ENCODE data around the gene IP6K1.
"Not testable (repeated sequence)": the region's sequence is repeated elsewhere in the genome, so short reads cannot be mapped to it uniquely, and the experiment has no call there.

IP6K1 gene

GRCh38 chr3:49706456-49707112 lies 79.8 kb downstream of the IP6K1 start:
- DNase-seq: no peak

- DNase-seq: no peak
Observed at GRCh38 chr3:49705390-49705960, 80.9 kb downstream of the IP6K1 start.

GRCh38 chr3:49704629-49705028 lies 81.7 kb downstream of the IP6K1 start:
- no peak for DNase-seq

- DNase-seq: no peak
Observed at GRCh38 chr3:49703956-49704355, 82.4 kb downstream of the IP6K1 start.

GRCh38 chr3:49703443-49703927 lies 82.9 kb downstream of the IP6K1 start:
- peak; percentile 69 for DNase-seq

- no peak for DNase-seq
Observed at GRCh38 chr3:49702672-49703071, 83.7 kb downstream of the IP6K1 start.

GRCh38 chr3:49701388-49702077 lies 84.8 kb downstream of the IP6K1 start:
- no peak for DNase-seq

GRCh38 chr3:49700453-49701128 lies 85.8 kb downstream of the IP6K1 start:
- DNase-seq: no peak

GRCh38 chr3:49700014-49700413 lies 86.3 kb downstream of the IP6K1 start:
- no peak for DNase-seq

- no peak for DNase-seq
Observed at GRCh38 chr3:49699281-49699979, 86.9 kb downstream of the IP6K1 start.

GRCh38 chr3:49695350-49696015 lies 90.9 kb downstream of the IP6K1 start:
- DNase-seq: not testable (repeated sequence)

GRCh38 chr3:49694409-49695070 lies 91.8 kb downstream of the IP6K1 start:
- not testable (repeated sequence) for DNase-seq

- DNase-seq: not testable (repeated sequence)
Observed at GRCh38 chr3:49691481-49691880, 94.9 kb downstream of the IP6K1 start.

GRCh38 chr3:49690856-49691255 lies 95.5 kb downstream of the IP6K1 start:
- DNase-seq: not testable (repeated sequence)

- DNase-seq: not testable (repeated sequence)
Observed at GRCh38 chr3:49689908-49690624, 96.3 kb downstream of the IP6K1 start.

- DNase-seq: peak; percentile 95
Observed at GRCh38 chr3:49689046-49689907, 97.1 kb downstream of the IP6K1 start, which contains the start of the genes MST1 and RNF123. Gene MST1 (minus strand): TSS chr3:49689474. CDS start chr3:49688691, 783 bp downstream. Gene RNF123 (plus strand): TSS chr3:49689557. CDS start chr3:49691166, 1,609 bp downstream.

- DNase-seq: not testable (repeated sequence)
Observed at GRCh38 chr3:49688338-49689045, 97.8 kb downstream of the IP6K1 start.

GRCh38 chr3:49687424-49687795 lies 98.9 kb downstream of the IP6K1 start:
- DNase-seq: not testable (repeated sequence)

All from activated T-cell treated with anti-CD3 and anti-CD28 coated beads, Interleukin-2, amount 50 U/mL, for 1 hour (primary cell).